Aorta (tissue), 5 donors: ENCODE data around the gene MYOD1. TPM values are rescaled to one million over a fixed set of nuclear protein-coding genes. Genes with fewer than 3 reads are reported as not detected.
A peak's percentile ranks its signal among the peaks of the same experiment; 100 is the strongest.

Source experiments
- ATAC-seq: fragments of 200-7000 bp; cut with Tn5 transposase; one replicate; pipeline ENCODE4 v1.9.1; 2022; ENCODE audit warnings: moderate library complexity; ENCODE audit not compliant: low FRiP score
- DNase-seq, 2 donors: peaks; one replicate each; pipeline ENCODE4 v3.0.0-alpha.2; 2020
- H3K27ac ChIP-seq, 2 donors: one replicate each; pipeline ENCODE4 v1.5.1; 2013; ENCODE audit warnings: low read length in 2 of 2, mild to moderate bottlenecking in 2 of 2, moderate library complexity in 2 of 2, control low read depth in 1 of 2, inconsistent platforms in 1 of 2, low read depth in 1 of 2
- H3K27me3 ChIP-seq, 2 donors: one replicate each; pipeline ENCODE4 v1.6.1; 2013; ENCODE audit warnings: control low read depth in 1 of 2, low read length in 1 of 2, mild to moderate bottlenecking in 1 of 2, moderate library complexity in 1 of 2; ENCODE audit not compliant: insufficient read depth in 2 of 2, control insufficient read depth in 1 of 2
- H3K36me3 ChIP-seq, 2 donors: one replicate each; pipeline ENCODE4 v1.6.1; 2013; ENCODE audit warnings: control low read depth in 1 of 2, low read length in 1 of 2, mild to moderate bottlenecking in 1 of 2; ENCODE audit not compliant: insufficient read depth in 2 of 2, control insufficient read depth in 1 of 2
- H3K4me1 ChIP-seq, 2 donors: one replicate each; pipeline ENCODE4 v1.6.1; 2013; ENCODE audit warnings: low read length in 2 of 2, control low read depth in 1 of 2, mild to moderate bottlenecking in 1 of 2, moderate library complexity in 1 of 2; ENCODE audit not compliant: insufficient read depth in 2 of 2, control insufficient read depth in 1 of 2
- H3K4me3 ChIP-seq, 2 donors: one replicate each; pipeline ENCODE4 v1.5.1; 2013; ENCODE audit warnings: low read length in 2 of 2, control low read depth in 1 of 2, mild to moderate bottlenecking in 1 of 2
- H3K9me3 ChIP-seq: one replicate; pipeline ENCODE4 v1.6.1; 2013; ENCODE audit warnings: mild to moderate bottlenecking, low read length; ENCODE audit not compliant: control insufficient read depth
- WGBS, 2 donors: extraction: QIAGEN DNeasy Blood & Tissue Kit; methylation state at CpG; one replicate each; pipeline ENCODE4 v1.1.7; 2013; 5-methylcytosine and 5-hydroxymethylcytosine counted together
- intact Hi-C, 2 donors: fragments of 100-400 bp; cut with DNase I; formaldehyde crosslinking; loops; one replicate each; pipeline versions ENCODE4 v1.14.2 to v1.15.0; 2022
- polyA plus RNA-seq, 2 donors: library from polyadenylated mRNA; stranded (reverse); fragments of 200-250 nt; gene quantifications; one replicate each; pipeline ENCODE4 v1.2.3, GENCODE V29; 2013
- total RNA-seq, 2 donors: library from RNA; stranded (reverse); fragmentation: NEBNext Ultra II Directional; extraction: Animal tissue kit (Norgen Biotek cat#: 25700); gene quantifications; one replicate each; pipeline ENCODE4 v1.2.1, GENCODE V29; 2021
- donor health status: healthy with polysubstance abuse.
- donor health status: Bipolar disorder and iron deficiency.
- donor health status: DM: no; HTN: no; CAD: no.
- donor health status: DM: no; HTN: no; CAD: no.
- donor health status: DM: yes; HTN: yes; CAD: no.

Gene MYOD1
- total and polyA plus RNA-seq, 4 donors = not detected

GRCh38 chr11:17768547-17768946 lies 49.2 kb downstream of the MYOD1 start:
- Histone ChIP-seq H3K9me3 (no peaks in the 10 kb centered on the region), H3K27me3 (no peaks in the 10 kb centered on the region), H3K27ac (no peak overlapping the region), H3K4me1 (no peaks in the 10 kb centered on the region), H3K36me3 (no peaks in the 10 kb centered on the region), H3K4me3 (no peak overlapping the region)
- DNase-seq (peak in 1 of 2 donors; percentile 37), ATAC-seq (no peak)
- 88 to 90% methylated on average over 6 to 7 of the region's 7 CpGs for WGBS, 2 donors
- intact Hi-C loops = loop anchor here in 1 of 2 donors (10.0 kb wide), 1 partner anchor 206 kb away; no protein-coding TSS in a partner anchor

- H3K27ac ChIP-seq = no peak overlapping the region
- DNase-seq = peak in 1 of 2 donors; percentile 19
- H3K9me3 ChIP-seq = no peaks in the 10 kb centered on the region
- intact Hi-C loops = loop anchor here in 1 of 2 donors (10.0 kb wide), 1 partner anchor 206 kb away; no protein-coding TSS in a partner anchor
- H3K4me3 ChIP-seq = no peak overlapping the region
- ATAC-seq = no peak
- H3K27me3 ChIP-seq = no peaks in the 10 kb centered on the region
- WGBS, 2 donors = 97 to 100% methylated on average over 1 of the region's 1 CpG
- no peaks in the 10 kb centered on the region for H3K36me3 ChIP-seq
- no peaks in the 10 kb centered on the region for H3K4me1 ChIP-seq
These were observed 49.8 kb downstream of the MYOD1 start for GRCh38 chr11:17769218-17769617.

- ATAC-seq (no peak), DNase-seq (peak in 1 of 2 donors; percentile 64)
- no peaks in the 10 kb centered on the region for H3K4me1 ChIP-seq
- WGBS, 2 donors = 70 to 77% methylated on average over 9 of the region's 9 CpGs
- H3K4me3 ChIP-seq = no peak overlapping the region
- no peaks in the 10 kb centered on the region for H3K36me3 ChIP-seq
- no peaks in the 10 kb centered on the region for H3K9me3 ChIP-seq
- intact Hi-C loops = loop anchor here in 1 of 2 donors (10.0 kb wide), 1 partner anchor 75 kb away; no protein-coding TSS in a partner anchor
- no peak overlapping the region for H3K27ac ChIP-seq
- H3K27me3 ChIP-seq = no peaks in the 10 kb centered on the region
These were observed 50.8 kb downstream of the MYOD1 start for GRCh38 chr11:17770048-17770652.

GRCh38 chr11:17770917-17771316 lies 51.5 kb downstream of the MYOD1 start:
- no peaks in the 10 kb centered on the region for H3K4me1 ChIP-seq
- intact Hi-C loops = loop anchor here in 1 of 2 donors (10.0 kb wide), 1 partner anchor 74 kb away; no protein-coding TSS in a partner anchor
- H3K4me3 ChIP-seq = no peak overlapping the region
- no peaks in the 10 kb centered on the region for H3K27me3 ChIP-seq
- H3K27ac ChIP-seq = no peak overlapping the region
- DNase-seq (no peak), ATAC-seq (no peak)
- no peaks in the 10 kb centered on the region for H3K36me3 ChIP-seq
- no peaks in the 10 kb centered on the region for H3K9me3 ChIP-seq

GRCh38 chr11:17771415-17771814 lies 52.0 kb downstream of the MYOD1 start:
- H3K27ac ChIP-seq = no peak overlapping the region
- H3K27me3 ChIP-seq = no peaks in the 10 kb centered on the region
- H3K36me3 ChIP-seq = no peaks in the 10 kb centered on the region
- DNase-seq (peak in 1 of 2 donors; percentile 48), ATAC-seq (no peak)
- intact Hi-C loops = loop anchor here in 1 of 2 donors (10.0 kb wide), 1 partner anchor 73 kb away; no protein-coding TSS in a partner anchor
- 93 to 95% methylated on average over 17 of the region's 17 CpGs for WGBS, 2 donors
- no peak overlapping the region for H3K4me3 ChIP-seq
- no peaks in the 10 kb centered on the region for H3K9me3 ChIP-seq
- no peaks in the 10 kb centered on the region for H3K4me1 ChIP-seq

Other genes starting within 250 kb of the MYOD1 start
- gene ABCC8, start 242.7 kb upstream of the MYOD1 start, total RNA-seq = 1 to 10 TPM in 1 of 2 donors, under 1 TPM in 1; 0.32 to 2.5 TPM
- under 1 TPM in 1 of 2 donors, not detected in 1; 0.59 TPM for gene ABCC8, start 242.7 kb upstream of the MYOD1 start, polyA plus RNA-seq
- gene USH1C, start 175.2 kb upstream of the MYOD1 start, total RNA-seq = not detected
- 10 to 100 TPM in 1 of 2 donors, under 1 TPM in 1; 0.46 to 20.4 TPM for gene USH1C, start 175.2 kb upstream of the MYOD1 start, polyA plus RNA-seq
- not detected for gene OTOG, start 172.3 kb upstream of the MYOD1 start, total RNA-seq
- gene OTOG, start 172.3 kb upstream of the MYOD1 start, polyA plus RNA-seq = not detected
- gene KCNC1, start 15.2 kb downstream of the MYOD1 start, total RNA-seq = not detected
- gene KCNC1, start 15.2 kb downstream of the MYOD1 start, polyA plus RNA-seq = not detected